Measurements from ENCODE around the gene FLT3LG.

Gene FLT3LG

DNA sequence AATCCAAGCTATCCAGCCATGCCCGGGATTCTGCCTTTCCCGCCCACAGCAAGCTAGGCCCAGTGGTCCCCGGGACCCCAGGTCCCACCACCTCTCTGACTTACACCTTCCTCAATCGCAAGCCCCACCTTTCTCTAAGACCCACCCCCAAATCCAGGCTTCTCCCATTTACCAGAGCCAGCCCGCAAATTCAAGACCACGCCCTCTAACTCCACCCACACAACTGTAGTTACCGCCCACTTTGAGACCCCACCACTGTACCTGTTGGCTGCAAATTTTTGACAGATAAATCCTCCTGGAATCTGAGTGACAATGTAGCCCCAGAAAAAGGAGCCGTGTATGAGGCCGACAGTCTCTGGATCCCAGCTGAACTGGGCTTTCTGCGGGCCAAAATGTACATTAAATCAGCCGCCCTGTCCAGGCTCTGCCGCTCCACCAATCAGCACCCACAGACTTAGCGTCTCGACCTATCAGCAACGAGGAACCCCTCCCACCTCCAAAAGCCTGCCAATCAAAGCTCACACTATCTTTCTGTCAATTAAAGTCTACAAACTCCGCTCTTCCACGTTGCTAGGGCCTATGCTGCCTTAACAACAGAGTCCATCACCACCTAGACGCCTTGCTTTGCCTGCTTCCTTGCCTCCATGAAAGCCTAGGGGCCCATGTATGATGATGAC lies 39.0 kb upstream of the FLT3LG start:
- H3K4me3 Mint-ChIP-seq, result no peak overlapping the region

DNA sequence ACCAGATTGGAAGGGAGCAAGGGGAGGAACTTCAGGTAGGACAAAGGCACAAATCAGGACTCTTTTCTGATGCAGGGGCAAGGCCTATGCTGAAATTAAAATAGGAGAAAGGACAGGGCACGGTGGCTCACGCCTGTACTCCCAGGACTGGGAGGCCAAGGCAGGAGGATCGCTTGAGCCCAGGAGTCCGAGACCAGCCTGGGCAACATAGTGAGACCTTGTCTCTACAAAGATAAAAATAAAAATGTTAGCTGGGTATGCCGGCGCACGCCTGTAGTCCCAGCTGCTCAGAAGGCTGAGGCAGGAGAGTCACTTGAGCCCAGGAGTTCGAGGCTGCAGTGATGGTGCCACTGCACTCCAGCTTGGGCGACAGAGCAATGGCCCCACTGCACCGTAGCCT lies 38.3 kb upstream of the FLT3LG start:
- H3K36me3 Mint-ChIP-seq (ENCODE audit: low read depth), result no peaks in the 10 kb centered on the region
- no peak overlapping the region for H3K4me3 Mint-ChIP-seq
- H3K27ac Mint-ChIP-seq, result no peak overlapping the region
- intact Hi-C loops (cut with micrococcal nuclease), result no loop called here
- H3K9me3 Mint-ChIP-seq, result no peaks in the 10 kb centered on the region
- peaks cover 96% of the 10 kb centered on the region for H3K27me3 Mint-ChIP-seq
- peaks cover 19% of the 10 kb centered on the region for H3K4me1 Mint-ChIP-seq (ENCODE audit: low read depth)

More for the DNA sequence above, 39.0 kb upstream of the FLT3LG start:
- Mint-ChIP-seq H3K27ac (no peak overlapping the region), H3K4me1 (ENCODE audit: low read depth) (peaks cover 17% of the 10 kb centered on the region), H3K9me3 (no peaks in the 10 kb centered on the region), H3K36me3 (ENCODE audit: low read depth) (no peaks in the 10 kb centered on the region), H3K27me3 (peaks cover 96% of the 10 kb centered on the region)
- intact Hi-C loops (cut with micrococcal nuclease), result no loop called here

DNA sequence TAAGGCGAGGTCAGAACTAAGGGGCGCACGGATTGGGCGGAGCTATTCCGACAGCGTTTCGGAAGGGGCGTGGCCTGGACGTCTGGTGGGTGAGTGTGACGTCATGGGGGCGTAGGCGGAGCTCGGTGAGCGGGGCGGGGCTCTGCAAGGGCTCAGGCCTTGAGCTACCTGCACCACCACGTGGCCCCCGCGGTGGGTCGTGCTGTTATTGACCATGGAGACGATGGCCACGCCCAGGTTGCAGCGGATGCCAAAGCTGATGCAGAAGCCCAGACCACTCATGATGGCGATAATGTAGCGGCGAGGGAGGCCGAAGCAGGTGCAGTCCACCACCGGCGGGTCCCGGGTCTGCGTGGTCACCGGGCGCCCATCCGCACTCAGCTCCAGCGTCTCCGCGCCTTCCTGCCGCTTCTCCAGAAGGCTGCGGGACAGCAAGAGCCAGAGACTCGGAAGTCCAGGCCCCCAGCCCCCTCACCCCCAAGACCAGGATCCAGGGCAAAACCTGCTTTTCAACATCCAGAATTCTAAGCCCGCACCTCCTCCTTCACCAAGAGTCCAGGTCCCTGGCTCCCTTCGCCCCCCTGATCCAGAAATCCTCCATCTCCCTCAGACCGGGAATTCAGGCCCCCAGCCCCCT lies 37.5 kb upstream of the FLT3LG start:
- no peak overlapping the region for H3K27ac Mint-ChIP-seq
- intact Hi-C loops (cut with micrococcal nuclease), result no loop called here
- peaks cover 94% of the 10 kb centered on the region for H3K27me3 Mint-ChIP-seq
- H3K4me1 Mint-ChIP-seq (ENCODE audit: low read depth), result peaks cover 25% of the 10 kb centered on the region
- H3K36me3 Mint-ChIP-seq (ENCODE audit: low read depth), result no peaks in the 10 kb centered on the region
- no peaks in the 10 kb centered on the region for H3K9me3 Mint-ChIP-seq
- no peak overlapping the region for H3K4me3 Mint-ChIP-seq

DNA sequence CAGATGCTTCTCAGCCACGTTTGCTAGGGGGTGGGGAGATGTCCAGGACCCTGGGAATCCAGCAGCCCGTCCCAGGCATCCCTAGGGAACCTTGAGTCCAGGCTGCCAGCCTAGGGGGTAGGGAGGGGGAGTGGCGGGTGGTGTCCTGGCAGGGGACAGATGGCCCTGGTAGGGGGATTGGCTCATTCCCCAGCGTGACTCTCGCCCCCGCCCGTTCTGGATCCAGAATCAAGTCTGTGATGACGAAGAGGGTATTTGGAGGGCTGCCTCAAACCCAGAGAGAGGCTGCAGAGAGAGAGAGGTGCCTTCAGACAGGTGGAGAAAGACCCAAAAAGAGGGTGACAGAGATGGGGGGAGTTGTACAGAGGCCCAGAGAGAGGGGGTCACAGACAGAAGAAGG lies 36.8 kb upstream of the FLT3LG start:
- no peaks in the 10 kb centered on the region for H3K36me3 Mint-ChIP-seq (ENCODE audit: low read depth)
- intact Hi-C loops (cut with micrococcal nuclease), result no loop called here
- peaks cover 29% of the 10 kb centered on the region for H3K4me1 Mint-ChIP-seq (ENCODE audit: low read depth)
- no peak overlapping the region for H3K27ac Mint-ChIP-seq
- no peak overlapping the region for H3K4me3 Mint-ChIP-seq
- no peaks in the 10 kb centered on the region for H3K9me3 Mint-ChIP-seq
- peaks cover 96% of the 10 kb centered on the region for H3K27me3 Mint-ChIP-seq

DNA sequence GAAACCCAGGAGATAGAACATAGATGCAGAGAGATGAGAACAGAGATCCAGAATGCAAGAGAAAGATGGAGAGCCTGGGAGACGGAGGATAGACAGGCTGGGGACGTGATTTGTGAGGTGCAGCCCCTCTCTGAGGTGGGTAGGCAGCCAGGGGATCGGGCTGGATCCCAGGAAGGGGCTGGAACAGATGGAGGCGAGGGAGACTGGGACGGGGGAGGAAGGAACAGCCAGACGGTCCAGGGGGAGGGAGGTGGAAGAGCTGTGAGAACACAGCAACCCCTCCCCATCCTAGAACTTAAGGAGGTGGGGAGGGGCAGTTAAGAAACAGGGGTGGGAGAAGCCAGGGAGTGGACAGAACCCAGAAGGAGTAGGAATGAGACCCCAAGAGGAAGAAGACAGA lies 35.8 kb upstream of the FLT3LG start:
- Mint-ChIP-seq H3K27ac (no peak overlapping the region), H3K4me1 (ENCODE audit: low read depth) (peaks cover 31% of the 10 kb centered on the region), H3K9me3 (no peaks in the 10 kb centered on the region), H3K36me3 (ENCODE audit: low read depth) (no peaks in the 10 kb centered on the region), H3K27me3 (peaks cover 93% of the 10 kb centered on the region), H3K4me3 (no peak overlapping the region)
- intact Hi-C loops (cut with micrococcal nuclease), result no loop called here

DNA sequence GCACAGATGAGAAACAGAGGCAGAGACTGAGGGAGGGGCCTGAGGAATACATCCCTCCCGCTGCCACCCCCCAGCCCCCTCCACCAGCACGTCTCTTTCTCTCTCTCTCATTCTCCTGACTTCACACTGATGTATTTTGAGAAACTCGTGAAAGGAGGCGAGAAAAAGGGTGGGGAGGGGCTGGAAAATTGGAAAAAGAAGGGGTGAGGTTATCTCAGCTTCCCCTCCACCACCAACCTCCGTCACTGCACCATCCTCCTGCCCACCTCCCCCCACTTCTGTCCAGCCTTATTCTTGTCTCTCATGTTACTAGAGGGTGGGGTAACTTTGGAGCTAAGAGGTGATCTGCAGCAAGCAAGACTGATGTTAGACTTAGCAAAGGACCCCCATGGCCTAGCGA lies 34.2 kb upstream of the FLT3LG start:
- intact Hi-C loops (cut with micrococcal nuclease), result no loop called here
- H3K27me3 Mint-ChIP-seq, result peaks cover 77% of the 10 kb centered on the region
- H3K4me1 Mint-ChIP-seq (ENCODE audit: low read depth), result peaks cover 37% of the 10 kb centered on the region
- no peak overlapping the region for H3K4me3 Mint-ChIP-seq
- H3K27ac Mint-ChIP-seq, result no peak overlapping the region
- H3K36me3 Mint-ChIP-seq (ENCODE audit: low read depth), result no peaks in the 10 kb centered on the region
- H3K9me3 Mint-ChIP-seq, result no peaks in the 10 kb centered on the region

DNA sequence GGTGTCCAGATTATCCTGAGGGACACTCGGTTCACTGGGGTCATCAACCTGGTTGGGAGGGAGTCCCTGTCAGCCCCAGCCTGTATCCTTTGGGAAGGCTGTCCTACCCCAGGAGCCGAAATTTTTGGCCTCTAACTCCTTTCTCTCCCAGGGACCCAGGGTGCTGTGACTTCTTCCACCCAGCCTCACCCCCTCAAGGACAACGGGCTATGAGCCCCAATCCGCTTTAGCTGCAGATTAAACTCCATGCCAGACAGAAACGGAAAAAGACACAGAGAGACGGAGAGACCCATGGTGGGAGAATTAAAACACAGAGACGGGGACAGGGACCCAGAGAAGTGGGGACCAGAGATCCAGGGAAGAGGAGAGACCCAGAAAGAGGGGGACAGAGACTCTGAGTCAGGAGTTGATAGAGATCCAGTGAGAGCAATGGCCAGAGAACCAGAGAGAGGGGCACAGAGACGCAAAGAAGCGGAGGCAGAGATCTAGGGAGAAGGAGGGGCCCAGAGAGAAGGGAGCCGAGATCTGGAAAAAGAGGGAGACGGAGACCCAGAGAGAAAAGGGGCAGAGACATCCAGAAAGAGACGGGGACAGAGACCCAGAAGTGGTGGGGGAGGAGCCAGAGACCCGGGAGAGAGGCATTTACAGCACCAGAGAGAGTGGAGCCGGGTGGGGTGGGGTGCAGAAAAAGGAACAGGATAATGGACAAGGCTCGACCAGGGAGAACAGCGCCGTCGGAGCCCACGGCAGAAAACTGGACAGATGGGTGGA lies 33.4 kb upstream of the FLT3LG start:
- H3K9me3 Mint-ChIP-seq, result no peaks in the 10 kb centered on the region
- intact Hi-C loops (cut with micrococcal nuclease), result no loop called here
- H3K4me1 Mint-ChIP-seq (ENCODE audit: low read depth), result peaks cover 45% of the 10 kb centered on the region
- H3K36me3 Mint-ChIP-seq (ENCODE audit: low read depth), result peaks cover under 1% of the 10 kb centered on the region
- peaks cover 69% of the 10 kb centered on the region for H3K27me3 Mint-ChIP-seq
- no peak overlapping the region for H3K27ac Mint-ChIP-seq
- peak overlapping the region; percentile 44 for H3K4me3 Mint-ChIP-seq

DNA sequence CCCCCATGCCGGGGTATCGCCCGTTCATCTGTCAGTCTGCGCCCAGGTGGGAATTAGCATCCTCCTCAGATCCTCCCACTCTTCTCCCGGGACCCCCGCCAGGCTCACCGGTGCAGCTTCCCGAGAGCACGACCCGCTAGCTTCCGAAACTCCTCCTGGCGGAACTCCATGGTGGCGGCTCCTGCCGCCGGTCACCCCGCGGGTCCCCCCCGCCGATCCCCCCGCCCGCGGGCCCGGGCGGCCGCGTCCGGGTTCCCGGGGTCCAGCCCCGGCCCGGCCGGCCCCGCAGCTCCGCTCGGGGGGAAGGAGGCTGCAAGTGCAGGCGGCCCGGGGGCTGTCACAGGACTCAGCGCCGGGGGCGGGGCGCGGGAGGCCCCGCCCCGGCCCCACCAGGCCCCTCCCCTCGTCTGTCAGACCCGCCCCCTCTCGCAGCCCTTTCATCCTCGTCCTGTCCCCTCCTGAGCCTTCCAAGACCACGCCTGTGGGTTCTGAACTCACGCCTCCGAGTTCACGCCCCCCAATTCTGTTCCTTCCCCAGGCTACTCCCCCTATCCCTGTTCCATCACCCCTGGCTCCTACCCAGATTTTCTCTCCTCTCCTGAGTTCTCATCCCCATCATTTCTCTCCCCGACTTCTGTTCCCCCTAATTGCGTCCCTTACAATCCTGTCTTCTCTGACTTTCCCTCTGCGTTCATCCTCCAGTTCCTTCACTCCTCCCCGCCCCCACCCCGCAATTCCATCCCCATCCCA lies 32.6 kb upstream of the FLT3LG start, which contains the start of gene SLC17A7:
Gene SLC17A7 (minus strand): TSS at position 318 of the 750 bp plus-strand sequence. CDS start 148 bp downstream, at position 170.
- intact Hi-C loops (cut with micrococcal nuclease), result no loop called here
- H3K27ac Mint-ChIP-seq, result peak within 1 kb of the TSS; percentile 60

DNA sequence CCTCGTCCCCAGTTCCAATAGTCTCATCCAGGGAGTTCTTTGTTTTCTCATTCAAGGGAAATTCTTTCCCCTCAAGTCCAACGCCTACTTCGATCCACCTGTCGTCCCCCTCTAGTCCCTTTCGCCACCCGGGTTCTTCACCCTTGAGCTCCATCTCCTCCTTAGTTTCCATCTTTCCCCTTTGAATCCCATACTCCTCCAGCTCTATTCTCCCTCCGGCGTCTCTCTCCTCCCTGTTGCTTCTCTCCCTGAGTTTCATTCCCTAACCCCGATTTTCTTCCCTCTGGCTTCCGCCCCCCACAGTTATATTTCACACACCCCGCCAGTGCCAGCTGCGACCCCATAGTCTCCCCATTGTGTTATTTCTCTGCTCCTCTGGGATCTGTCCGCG lies 32.1 kb upstream of the FLT3LG start:
- H3K27me3 Mint-ChIP-seq, result peaks cover 56% of the 10 kb centered on the region
- peaks cover 52% of the 10 kb centered on the region for H3K4me1 Mint-ChIP-seq (ENCODE audit: low read depth)
- H3K27ac Mint-ChIP-seq, result peak overlapping the region; percentile 60

More for the DNA sequence above, 32.6 kb upstream of the FLT3LG start, which contains the start of gene SLC17A7:
- peaks cover 48% of the 10 kb centered on the region for H3K4me1 Mint-ChIP-seq (ENCODE audit: low read depth)
- peaks cover 8% of the 10 kb centered on the region for H3K36me3 Mint-ChIP-seq (ENCODE audit: low read depth)
- H3K27me3 Mint-ChIP-seq, result peaks cover 62% of the 10 kb centered on the region
- peak within 1 kb of the TSS; percentile 74 for H3K4me3 Mint-ChIP-seq
- no peaks in the 10 kb centered on the region for H3K9me3 Mint-ChIP-seq

DNA sequence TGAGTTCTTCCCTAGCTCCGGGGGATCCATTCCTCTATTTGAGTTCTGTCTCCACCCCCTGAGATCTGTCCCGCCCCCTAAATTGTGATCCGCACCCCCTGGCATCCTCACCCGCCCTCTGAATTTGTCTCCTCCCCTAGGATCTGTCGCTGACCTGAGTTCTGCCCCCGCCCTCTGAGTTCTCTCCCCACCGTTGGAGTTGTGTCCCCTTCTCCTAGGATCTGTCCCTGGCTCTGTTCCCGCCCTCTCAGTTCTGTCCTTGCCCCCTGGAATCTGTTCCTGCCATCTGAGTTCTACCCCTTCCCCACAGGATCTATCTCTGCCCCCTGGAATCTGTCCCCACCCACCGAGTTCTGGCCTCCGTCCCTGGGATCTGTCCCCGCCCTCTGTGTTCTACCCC lies 31.7 kb upstream of the FLT3LG start:
- Mint-ChIP-seq H3K4me3 (peak overlapping the region; percentile 74), H3K4me1 (ENCODE audit: low read depth) (peaks cover 56% of the 10 kb centered on the region), H3K27me3 (peaks cover 52% of the 10 kb centered on the region), H3K9me3 (no peaks in the 10 kb centered on the region), H3K36me3 (ENCODE audit: low read depth) (peaks cover 18% of the 10 kb centered on the region), H3K27ac (peak overlapping the region; percentile 60)
- intact Hi-C loops (cut with micrococcal nuclease), result no loop called here

More for the DNA sequence above, 32.1 kb upstream of the FLT3LG start:
- H3K36me3 Mint-ChIP-seq (ENCODE audit: low read depth), result peaks cover 14% of the 10 kb centered on the region
- H3K9me3 Mint-ChIP-seq, result no peaks in the 10 kb centered on the region
- H3K4me3 Mint-ChIP-seq, result peak overlapping the region; percentile 74
- intact Hi-C loops (cut with micrococcal nuclease), result no loop called here

DNA sequence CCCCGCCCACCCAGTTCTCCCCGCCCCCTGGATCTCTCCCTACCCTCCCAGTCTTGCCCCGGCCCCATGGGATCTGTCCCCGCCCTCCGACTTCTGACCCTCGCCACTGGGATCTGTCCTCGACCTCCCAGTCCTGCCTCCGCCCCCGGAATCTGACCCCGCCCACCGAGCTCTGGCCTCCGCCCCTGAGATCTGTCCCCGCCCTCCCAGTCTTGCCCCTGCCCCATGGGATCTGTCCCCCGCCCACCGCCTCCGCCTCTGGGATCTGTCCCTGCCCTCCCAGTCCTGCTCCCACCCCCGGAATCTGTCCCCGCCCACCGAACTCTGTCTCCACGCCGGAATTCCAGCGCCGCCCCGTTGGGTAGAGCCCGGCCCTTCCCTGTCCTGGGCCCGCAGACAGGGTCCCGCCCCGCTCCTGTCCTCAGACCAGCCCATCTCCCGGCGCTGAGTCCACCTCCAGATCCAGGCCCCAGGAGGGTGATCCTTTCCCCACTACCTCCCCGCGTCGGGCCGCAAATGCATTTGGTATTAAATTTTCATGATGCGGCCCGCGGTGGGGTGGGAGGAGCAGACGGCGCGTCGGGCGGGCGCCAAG lies 31.1 kb upstream of the FLT3LG start:
- H3K4me1 Mint-ChIP-seq (ENCODE audit: low read depth), result peaks cover 61% of the 10 kb centered on the region
- peak overlapping the region; percentile 74 for H3K4me3 Mint-ChIP-seq
- intact Hi-C loops (cut with micrococcal nuclease), result loop anchor here (1.0 kb wide), 2 partner anchors 8 to 51 kb away; partner anchors contain the start of gene PIH1D1
- H3K27me3 Mint-ChIP-seq, result peaks cover 47% of the 10 kb centered on the region
- H3K9me3 Mint-ChIP-seq, result no peaks in the 10 kb centered on the region
- peaks cover 23% of the 10 kb centered on the region for H3K36me3 Mint-ChIP-seq (ENCODE audit: low read depth)
- peak overlapping the region; percentile 60 for H3K27ac Mint-ChIP-seq

DNA sequence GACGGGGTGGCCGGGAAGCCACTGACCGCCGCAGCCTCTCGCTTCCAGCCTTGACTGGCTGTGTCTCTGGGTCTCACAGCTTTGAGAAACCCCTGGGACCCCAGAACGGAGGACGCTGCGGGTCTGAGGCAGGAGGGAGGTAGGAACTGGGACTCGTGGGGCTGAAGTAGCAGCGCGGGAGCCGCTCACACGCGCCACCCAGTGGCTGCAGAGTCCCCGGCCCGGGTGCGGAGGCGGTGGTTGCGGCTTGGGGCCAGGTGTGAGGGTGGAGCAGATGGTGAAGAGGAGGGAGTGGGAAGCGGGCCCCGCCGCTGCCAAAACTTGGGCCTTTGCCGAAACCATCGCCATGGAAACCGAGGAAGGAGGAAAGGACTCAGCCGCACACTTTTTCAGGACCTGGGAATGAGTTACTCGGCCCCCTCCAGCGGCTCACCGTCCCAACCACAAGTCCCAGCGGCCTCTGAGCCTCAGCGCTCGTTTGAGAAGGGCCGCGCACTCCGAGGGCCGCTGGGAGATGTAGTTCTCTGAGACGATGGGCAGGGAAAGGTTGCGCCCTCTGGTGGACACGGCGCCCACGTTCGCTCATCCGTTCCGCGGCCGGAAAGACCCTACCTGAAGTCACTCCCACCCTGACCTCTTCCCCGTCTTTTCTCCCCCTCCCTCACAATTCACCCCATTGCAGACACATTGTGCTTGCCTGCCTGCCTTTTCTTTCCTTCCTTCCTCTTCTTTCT lies 30.5 kb upstream of the FLT3LG start:
- H3K27ac Mint-ChIP-seq, result peak overlapping the region; percentile 60
- H3K4me1 Mint-ChIP-seq (ENCODE audit: low read depth), result peaks cover 68% of the 10 kb centered on the region
- H3K27me3 Mint-ChIP-seq, result peaks cover 40% of the 10 kb centered on the region
- H3K9me3 Mint-ChIP-seq, result no peaks in the 10 kb centered on the region
- intact Hi-C loops (cut with micrococcal nuclease), result loop anchor here (1.0 kb wide), 2 partner anchors 8 to 51 kb away; partner anchors contain the start of gene PIH1D1
- peak overlapping the region; percentile 74 for H3K4me3 Mint-ChIP-seq
- H3K36me3 Mint-ChIP-seq (ENCODE audit: low read depth), result peaks cover 30% of the 10 kb centered on the region
